HG02759 (cell line): ENCODE data around the gene TIAM1.

ENCODE experiments used
- ATAC-seq: cut with Tn5 transposase; IDR thresholded peaks from one replicate; pipeline ENCODE4 v1.9.1; 2021; ENCODE audit warnings: mild to moderate bottlenecking, moderate library complexity; ENCODE audit not compliant: unreplicated experiment

Gene TIAM1, protein sequence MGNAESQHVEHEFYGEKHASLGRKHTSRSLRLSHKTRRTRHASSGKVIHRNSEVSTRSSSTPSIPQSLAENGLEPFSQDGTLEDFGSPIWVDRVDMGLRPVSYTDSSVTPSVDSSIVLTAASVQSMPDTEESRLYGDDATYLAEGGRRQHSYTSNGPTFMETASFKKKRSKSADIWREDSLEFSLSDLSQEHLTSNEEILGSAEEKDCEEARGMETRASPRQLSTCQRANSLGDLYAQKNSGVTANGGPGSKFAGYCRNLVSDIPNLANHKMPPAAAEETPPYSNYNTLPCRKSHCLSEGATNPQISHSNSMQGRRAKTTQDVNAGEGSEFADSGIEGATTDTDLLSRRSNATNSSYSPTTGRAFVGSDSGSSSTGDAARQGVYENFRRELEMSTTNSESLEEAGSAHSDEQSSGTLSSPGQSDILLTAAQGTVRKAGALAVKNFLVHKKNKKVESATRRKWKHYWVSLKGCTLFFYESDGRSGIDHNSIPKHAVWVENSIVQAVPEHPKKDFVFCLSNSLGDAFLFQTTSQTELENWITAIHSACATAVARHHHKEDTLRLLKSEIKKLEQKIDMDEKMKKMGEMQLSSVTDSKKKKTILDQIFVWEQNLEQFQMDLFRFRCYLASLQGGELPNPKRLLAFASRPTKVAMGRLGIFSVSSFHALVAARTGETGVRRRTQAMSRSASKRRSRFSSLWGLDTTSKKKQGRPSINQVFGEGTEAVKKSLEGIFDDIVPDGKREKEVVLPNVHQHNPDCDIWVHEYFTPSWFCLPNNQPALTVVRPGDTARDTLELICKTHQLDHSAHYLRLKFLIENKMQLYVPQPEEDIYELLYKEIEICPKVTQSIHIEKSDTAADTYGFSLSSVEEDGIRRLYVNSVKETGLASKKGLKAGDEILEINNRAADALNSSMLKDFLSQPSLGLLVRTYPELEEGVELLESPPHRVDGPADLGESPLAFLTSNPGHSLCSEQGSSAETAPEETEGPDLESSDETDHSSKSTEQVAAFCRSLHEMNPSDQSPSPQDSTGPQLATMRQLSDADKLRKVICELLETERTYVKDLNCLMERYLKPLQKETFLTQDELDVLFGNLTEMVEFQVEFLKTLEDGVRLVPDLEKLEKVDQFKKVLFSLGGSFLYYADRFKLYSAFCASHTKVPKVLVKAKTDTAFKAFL (N-terminal part only)

DNA sequence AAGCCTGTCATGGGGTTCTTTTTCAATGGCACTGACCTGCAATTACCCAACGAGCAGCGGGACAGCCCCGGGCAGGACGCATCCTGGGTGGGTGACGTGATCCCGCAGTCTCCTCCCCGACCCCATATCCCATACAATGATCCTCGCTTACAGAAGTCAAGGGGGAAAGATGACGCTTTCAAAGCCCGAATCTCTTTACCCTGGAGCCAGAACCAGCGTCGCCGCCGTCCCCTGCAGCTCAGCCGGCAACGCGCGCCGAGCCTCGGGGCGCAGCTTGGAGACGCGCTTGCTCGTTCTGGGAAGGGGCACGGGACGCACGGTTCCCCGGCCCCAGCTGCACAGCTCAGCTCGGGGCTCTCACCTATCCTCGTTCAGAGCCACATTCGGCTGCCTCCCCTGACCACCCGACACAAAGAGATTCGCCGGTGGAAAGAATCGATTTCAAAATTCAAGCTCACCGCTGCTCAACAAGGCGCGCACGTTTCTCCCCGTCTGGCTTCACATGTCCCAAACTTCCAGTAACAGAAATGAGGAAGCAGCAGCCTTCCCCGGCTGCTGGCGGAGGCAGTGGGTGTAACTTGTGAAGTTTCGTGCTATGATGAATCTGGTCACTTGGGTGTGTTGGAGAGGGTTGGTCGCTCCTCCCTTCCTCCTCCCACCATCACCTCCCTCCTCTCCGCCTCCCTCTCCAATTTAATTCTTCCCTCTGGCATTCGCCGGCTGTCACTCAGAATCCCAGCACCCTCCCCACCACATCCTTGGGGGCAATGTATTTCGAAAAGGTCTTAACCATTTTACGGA is at the start of gene TIAM1:
TSS of gene TIAM1 (minus strand) at position 582 of the 801 bp plus-strand sequence. CDS start 77,289 bp downstream, outside the sequence.
- ATAC-seq, result no peak

GRCh38 chr21:31387560-31388186 is 43.6 kb upstream of the TIAM1 start:
- ATAC-seq, result no peak

- ATAC-seq, result no peak
These were observed 41.9 kb upstream of the TIAM1 start for GRCh38 chr21:31386006-31386405.

DNA sequence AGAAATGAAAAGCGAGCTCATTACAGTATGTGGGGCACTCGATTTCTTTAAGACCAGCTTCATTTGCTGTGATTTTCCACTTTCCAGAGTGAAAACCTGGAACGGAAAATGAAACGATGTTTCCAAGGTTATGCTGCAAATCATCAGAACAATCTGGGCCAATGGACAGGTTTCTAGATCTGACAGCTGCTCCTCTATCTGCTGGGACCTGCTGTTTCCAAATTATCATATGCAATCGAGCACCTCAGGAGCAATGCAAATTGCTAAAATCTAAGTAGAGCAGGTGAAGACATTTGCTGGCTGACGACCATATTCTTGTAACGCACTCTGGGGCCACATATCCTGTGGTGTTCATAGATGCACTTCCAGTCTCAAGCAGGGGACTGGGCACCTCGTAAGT is 39.7 kb upstream of the TIAM1 start:
- ATAC-seq, result no peak

DNA sequence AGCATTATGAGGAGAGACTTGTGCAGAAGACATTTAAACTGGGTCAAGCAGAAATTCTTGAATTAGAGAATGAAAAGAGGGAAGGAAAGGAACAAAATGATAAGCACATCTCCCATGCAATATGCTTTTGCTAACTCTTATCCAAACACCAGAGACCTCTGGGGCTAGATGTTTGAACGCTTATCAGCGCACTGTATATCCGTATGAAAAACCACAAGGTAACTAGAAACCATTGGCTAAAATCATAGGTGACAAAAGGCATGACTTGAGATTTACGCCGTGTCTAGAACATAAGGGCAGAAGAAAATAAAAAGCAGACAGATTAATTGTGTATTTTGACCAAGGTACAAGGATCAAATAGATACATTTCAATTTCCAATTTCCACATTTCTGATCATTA is 38.0 kb upstream of the TIAM1 start:
- ATAC-seq, result no peak

DNA sequence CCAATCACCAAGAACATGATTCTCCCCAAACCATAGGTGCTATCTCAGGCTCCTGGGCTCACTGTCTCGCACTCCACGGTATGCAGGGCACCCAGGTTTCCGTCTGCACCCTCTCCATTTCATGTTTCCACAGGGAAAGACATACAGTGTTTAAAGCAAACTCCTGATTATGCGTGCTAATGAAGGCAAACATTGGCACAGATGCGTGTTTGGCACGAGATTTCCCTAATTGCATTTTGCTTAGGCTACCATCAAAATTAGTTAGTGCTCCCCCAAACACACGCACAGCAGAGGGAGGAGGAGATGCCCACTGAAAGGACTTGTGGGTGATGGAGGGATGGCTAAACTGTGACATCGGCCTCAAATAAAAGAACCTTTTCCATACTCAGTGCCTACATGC is 32.2 kb upstream of the TIAM1 start:
- no peak for ATAC-seq

DNA sequence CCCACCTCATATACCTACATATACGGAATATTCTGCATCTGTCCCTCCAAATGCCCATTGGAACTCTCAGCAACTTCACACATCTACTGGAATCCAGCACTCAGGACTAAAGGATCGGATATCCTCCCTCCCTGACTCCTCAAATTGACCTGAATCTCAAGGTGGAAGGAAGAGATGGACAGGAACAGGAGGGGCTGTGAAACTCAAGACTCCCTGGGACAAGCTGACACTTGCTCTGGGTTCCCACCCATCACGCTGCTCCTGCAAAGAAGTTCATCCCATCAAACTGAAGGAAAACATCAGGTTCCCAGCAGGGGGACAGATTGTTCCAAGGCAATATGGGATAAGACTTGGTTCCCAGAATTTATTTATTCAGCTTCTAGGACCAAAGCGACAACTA is 30.3 kb upstream of the TIAM1 start:
- no peak for ATAC-seq

DNA sequence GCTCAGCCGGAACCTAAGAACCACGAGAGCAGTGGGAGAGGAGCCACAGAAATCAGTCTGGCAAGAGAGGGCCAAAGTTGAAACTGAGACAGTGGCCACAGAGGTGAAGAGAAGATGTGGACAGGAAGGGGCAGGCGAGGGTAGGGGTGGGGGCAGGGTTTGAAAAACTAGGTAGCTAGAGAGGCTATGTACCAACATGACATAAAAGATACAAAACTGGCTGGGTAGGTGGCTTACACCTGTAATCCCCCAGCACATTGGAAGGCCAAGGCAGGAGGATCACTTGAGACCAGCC is 28.4 kb upstream of the TIAM1 start:
- ATAC-seq, result no peak

GRCh38 chr21:31371715-31372470 is 27.8 kb upstream of the TIAM1 start:
- ATAC-seq, result no peak

DNA sequence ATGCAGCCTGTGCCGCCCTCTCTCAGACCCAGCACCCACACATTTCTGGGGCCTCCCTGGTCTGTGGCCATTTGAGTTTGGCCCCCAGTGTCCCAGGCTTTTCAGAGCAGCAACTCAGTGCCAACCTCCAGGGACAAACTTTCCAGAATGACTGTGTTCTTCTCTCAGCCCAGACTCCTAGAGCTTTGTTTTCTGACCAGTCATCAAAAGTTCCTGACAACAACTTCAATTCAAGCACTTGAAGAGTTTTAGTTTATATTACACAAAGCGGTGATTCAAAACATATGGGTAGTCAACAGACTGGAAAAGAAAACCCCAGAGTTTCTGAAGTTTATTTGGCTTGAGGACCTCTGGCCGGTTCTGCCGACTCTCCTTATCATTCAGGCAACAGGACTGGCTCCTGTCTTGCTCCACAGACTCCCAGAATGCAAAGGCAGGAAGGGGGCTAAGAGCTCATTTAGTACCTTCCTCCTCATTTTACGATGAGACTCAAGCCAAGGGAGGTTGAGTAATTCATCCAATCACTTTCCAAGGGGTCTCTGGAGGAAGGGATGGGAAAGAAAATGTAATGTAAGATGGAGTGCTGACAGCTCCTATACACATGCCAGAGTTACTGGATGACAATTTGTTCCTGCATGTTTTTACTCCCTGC is 27.0 kb upstream of the TIAM1 start:
- ATAC-seq, result no peak

GRCh38 chr21:31370281-31370892 is 26.3 kb upstream of the TIAM1 start:
- no peak for ATAC-seq

DNA sequence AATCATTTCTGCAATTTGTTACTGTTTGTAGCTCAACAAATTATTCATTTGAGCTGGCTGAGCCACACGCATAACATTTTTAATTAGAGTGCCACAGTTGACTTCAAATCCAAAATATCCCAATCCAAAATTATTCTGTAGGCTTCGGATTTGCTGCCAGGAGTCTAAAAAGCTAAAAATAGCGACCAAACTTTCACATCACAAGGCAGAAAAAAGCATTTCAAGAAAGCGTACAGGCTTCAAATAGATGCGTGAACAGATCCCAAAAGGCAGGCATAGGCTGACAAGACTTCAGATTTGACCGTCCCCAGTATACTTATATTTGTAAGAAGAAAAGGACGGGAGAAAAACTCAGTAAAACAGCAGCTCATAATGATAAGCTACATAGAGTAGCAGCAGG is 24.3 kb upstream of the TIAM1 start:
- ATAC-seq, result no peak

- no peak for ATAC-seq
These were observed 23.7 kb upstream of the TIAM1 start for GRCh38 chr21:31367801-31368200.

DNA sequence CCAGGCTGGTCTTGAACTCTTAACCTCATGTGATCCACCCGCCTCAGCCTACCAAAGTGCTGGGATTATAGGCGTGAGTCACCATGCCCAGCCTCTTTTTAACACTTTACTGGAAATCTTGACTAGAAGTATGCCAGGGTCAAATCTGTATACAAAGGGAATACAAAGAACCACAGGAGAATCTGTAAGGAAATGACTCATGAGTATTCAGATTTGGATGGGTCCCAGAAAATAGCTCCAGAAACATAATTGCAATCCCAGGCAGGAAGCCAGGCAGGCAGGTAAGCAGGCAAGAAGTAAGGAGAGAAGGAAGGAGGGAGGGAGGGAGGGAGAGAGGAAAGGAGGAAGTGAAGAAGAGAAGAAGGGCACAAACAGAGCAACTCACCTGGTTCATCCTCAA is 22.8 kb upstream of the TIAM1 start:
- no peak for ATAC-seq

GRCh38 chr21:31364253-31364945 is 20.3 kb upstream of the TIAM1 start:
- no peak for ATAC-seq

- ATAC-seq, result no peak
These were observed 19.7 kb upstream of the TIAM1 start for GRCh38 chr21:31363720-31364119.

DNA sequence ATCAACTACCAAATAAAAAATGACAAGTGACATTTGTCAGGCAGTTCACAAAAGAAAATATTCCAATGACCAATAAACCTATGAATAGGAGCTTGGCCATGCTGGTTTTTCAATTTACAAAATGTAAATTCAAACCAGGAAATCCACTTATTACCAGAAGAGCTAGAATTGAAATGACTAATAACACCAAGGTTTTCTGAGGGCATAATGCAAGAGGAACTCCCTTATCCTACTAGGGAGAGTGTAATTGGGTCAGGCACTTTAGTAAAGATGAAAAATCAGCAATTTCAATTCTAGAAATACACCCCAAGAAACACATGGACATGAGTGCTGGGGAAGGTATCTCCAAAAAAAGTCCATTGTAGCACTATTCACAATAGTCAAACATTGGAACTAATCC is 16.7 kb upstream of the TIAM1 start:
- ATAC-seq, result no peak

- no peak for ATAC-seq
These were observed 14.1 kb upstream of the TIAM1 start for GRCh38 chr21:31358158-31358557.
